Measurements from ENCODE around the gene SELENOS.

- TF ChIP-seq ZNF274 (IDR thresholded peaks at IDR 0.05; ENCODE audit: low read depth, low read length) (no peak), YY1 (IDR thresholded peaks at IDR 0.05; ENCODE audit: insufficient read depth, insufficient read length) (no peak), SUZ12 (IDR thresholded peaks at IDR 0.05; ENCODE audit: extremely low read depth, insufficient read depth, insufficient read length) (no peak)
These were observed 31.5 kb upstream of the SELENOS start for GRCh38 chr15:101308604-101309435.

Data from NT2/D1 (cell line).